ENCODE measurements around the gene BTG2. TPM values are rescaled to one million over a fixed set of nuclear protein-coding genes. Genes with fewer than 3 reads are reported as not detected.
A peak's percentile ranks its signal among the peaks of the same experiment; 100 is the strongest.

The BTG2 gene
- total and polyA plus RNA-seq, 2 experiments from 2014 or later: 6.3 to 9.1 TPM

GRCh38 chr1:203274603-203275381 is 30.5 kb upstream of the BTG2 start:
- Histone ChIP-seq H3K9me2 (ENCODE audit: insufficient read depth) (no peaks in the 10 kb centered on the region), H2AFZ (no peak overlapping the region), H3K36me3 (ENCODE audit: insufficient read depth) (no peaks in the 10 kb centered on the region), H3K79me2 (replicated peaks; ENCODE audit: insufficient read depth) (no peaks in the 10 kb centered on the region), H3K4me3 (no peak overlapping the region), H3K4me1 (ENCODE audit: insufficient read depth) (peaks cover 15% of the 10 kb centered on the region; the same call in 1 of the 2 replicates), H3K27me3 (ENCODE audit: insufficient read depth) (peaks cover 29% of the 10 kb centered on the region), H3F3A (replicated peaks; ENCODE audit: low read depth) (no peaks in the 10 kb centered on the region), H4K20me1 (replicated peaks; ENCODE audit: insufficient read depth) (no peaks in the 10 kb centered on the region), H3K4me2 (peak overlapping the region; percentile 92; the same call in 1 of the 2 replicates), H3K27ac (ENCODE audit: low read depth) (no peak overlapping the region)
- DNase-seq (ENCODE audit: low spot score) (no peak), ATAC-seq (no peak)
- peaks cover 37% of the 10 kb centered on the region for H3K27me3 Mint-ChIP-seq (ENCODE audit: insufficient read depth, low read depth, poor library complexity)
- H3K36me3 Mint-ChIP-seq (ENCODE audit: low read depth): no peaks in the 10 kb centered on the region
- TF ChIP-seq ETS1 (IDR thresholded peaks at IDR 0.05) (no peak), NANOG (IDR thresholded peaks at IDR 0.05; ENCODE audit: borderline replicate concordance) (no peak), JUNB (IDR thresholded peaks at IDR 0.05; ENCODE audit: unreplicated experiment) (no peak), REST (IDR thresholded peaks at IDR 0.05; ENCODE audit: unreplicated experiment) (no peak), ZNF331 (CRISPR knock-in tag; IDR thresholded peaks at IDR 0.05; ENCODE audit: low read depth) (no peak), STAT1 (IDR thresholded peaks at IDR 0.05; ENCODE audit: unreplicated experiment) (no peak), EZH2phosphoT487 (IDR thresholded peaks at IDR 0.05; ENCODE audit: unreplicated experiment) (no peak), ZNF114 (CRISPR knock-in tag; IDR thresholded peaks at IDR 0.05) (no peak), EZH2 (IDR thresholded peaks at IDR 0.05; ENCODE audit: low read depth, unreplicated experiment) (no peak), CREB1 (CRISPR knock-in tag; IDR thresholded peaks at IDR 0.05; ENCODE audit: low read depth) (no peak), ZNF462 (CRISPR knock-in tag; IDR thresholded peaks at IDR 0.05) (no peak), POLR2AphosphoS5 (IDR thresholded peaks at IDR 0.05; ENCODE audit: low read depth) (no peak), CTCF (conservative IDR thresholded peaks at IDR 0.05; ENCODE audit: low read depth in 2 of 2) (no peak)
- H3K4me1 Mint-ChIP-seq: peaks cover 20% of the 10 kb centered on the region
- H3K27ac Mint-ChIP-seq: no peak overlapping the region
- no peaks in the 10 kb centered on the region for H3K9me3 Mint-ChIP-seq
- no peak overlapping the region for H3K4me3 Mint-ChIP-seq
